ENCODE data around the gene SKAP1.
"Not testable (repeated sequence)": the region's sequence is repeated elsewhere in the genome, so short reads cannot be mapped to it uniquely, and the experiment has no call there.

The SKAP1 gene

DNA sequence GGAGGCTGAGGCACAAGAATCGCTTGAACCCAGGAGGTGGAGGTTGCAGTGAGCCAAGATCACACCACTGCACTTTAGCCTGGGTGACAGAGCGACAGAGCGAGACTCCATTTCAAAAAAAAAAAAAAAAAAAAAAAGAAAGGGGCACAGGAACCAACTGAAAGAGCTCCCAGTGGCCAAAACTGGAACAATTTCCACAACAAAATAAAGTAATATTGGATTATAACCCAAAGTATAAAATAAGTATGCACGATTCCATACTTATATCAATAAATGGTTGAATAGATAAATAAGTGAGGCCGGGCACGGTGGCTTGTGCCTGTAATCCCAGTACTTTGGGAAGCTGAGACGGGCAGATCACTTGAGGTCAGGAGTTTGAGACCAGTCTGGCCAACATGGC is 19.2 kb downstream of the SKAP1 start:
- DNase-seq: not testable (repeated sequence)

DNA sequence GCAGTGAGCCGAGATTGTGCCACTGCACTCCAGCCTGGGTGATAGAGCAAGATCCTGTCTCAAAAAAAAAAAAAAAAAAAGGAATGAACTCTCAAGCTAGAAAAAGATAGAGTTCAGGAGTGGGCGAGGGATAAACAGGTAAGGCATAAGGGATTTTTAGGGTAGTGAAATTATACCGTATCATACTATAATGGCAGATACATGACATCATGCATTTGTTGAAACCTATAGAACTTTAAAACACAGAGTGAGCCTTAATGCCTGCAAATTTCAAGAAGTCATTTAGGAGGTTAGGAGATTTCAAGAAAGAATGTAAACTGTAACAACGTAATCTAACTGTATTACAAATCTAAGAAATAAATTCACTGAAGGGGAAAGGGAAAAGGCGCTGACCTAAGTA is 20.4 kb downstream of the SKAP1 start:
- no peak for DNase-seq

DNA sequence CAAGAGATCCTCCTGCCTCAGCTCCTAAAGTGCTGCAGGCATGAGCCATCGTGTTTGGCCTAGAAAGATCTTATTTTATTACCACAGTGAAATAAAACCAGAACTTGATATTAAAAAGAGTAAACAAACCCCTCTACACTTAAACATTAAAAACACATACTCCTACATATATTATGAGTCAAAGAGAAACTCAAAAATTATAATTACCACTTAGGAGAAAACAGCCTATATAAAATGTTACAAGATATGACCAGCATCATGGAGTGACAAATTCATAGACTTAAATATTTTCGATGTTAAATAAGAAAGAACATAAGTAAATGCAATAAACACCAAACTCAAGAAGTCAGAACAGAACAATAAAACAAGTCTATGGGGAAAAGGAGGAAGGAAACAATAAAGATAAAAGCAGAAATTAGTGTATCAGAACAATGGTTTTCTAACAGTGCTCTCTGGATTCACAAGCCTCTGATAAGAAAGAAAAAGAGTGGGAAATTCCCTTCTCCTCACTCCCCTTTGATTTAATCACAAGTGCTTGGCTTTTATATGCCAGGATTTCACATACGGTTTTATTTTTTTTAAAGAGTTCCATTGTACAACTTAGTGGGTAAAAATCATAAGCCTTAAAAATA is 23.0 kb downstream of the SKAP1 start:
- DNase-seq: no peak

DNA sequence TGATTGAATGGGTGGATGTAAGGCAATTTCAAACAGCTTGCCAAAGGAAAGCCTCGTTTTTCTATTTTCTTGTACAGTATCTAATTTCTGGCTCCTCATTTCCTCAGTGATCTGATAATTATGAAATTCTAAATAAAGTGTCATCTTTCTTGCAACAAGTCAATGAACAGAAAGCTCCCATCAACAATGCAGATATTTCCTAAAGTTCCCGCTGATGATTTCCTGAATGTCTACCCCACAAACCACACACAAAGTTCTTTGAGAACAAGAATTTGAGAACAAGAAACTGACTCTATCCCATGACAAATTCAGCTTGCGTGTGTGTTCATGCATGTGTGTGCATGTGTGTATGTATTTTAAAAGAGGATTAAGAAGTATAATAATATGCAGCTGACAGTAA is 35.2 kb downstream of the SKAP1 start:
- no peak for DNase-seq

DNA sequence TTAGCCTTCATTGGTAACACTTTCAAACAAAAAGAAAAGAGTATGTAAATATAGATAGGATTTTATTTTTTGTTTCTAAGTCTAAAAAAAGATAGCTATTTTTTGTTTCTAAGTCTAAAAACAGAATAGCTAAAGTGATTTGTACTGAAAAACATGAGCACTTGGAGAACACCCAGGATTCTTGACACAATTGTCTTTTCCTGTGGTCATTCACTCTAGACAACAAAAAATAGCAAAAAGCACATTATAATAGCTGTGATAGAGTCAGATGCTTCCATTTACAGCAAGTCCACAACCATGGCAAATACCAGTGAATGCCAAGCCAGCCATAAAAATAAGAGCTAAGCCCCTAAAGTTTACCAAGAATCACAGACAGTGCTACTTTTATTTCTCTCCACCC is 36.7 kb downstream of the SKAP1 start:
- DNase-seq: no peak

DNA sequence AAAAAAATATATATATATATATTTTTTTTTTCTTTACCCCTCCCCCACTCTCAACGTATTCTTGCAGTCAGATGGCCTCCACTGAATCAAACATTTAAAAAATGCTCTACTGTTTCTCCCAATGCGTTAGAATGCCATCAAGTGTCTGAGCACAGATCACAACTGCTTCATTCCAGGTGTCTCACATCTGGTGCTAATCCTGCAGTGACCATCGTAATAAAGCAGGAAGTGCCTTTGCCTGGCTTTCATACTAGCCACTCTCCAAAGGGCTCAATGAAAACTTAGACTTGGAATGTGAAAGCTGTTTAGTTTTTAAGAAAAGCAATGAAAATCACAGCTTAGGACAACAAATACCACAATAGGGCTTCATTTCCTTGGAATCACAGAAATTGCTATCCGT is 37.2 kb downstream of the SKAP1 start:
- DNase-seq: no peak

DNA sequence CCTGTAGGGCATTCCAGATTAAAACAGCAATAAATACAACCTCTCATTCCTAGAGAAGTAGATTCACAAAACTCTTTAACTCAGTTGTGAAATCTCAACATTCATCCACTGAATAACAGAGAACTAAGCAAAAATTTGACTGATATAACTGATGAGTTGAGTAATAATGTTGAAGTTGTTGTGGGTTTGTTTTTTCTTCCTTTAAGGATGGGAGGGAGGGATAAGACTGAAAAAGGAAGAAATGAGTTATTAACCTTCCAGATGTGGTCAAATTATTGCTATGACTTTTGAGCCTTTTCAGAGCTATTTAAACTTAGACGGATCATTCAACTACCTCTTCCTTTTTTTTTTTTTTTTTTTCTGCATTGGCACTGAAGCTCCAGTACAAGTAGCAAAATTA is 38.6 kb downstream of the SKAP1 start:
- DNase-seq: no peak

DNA sequence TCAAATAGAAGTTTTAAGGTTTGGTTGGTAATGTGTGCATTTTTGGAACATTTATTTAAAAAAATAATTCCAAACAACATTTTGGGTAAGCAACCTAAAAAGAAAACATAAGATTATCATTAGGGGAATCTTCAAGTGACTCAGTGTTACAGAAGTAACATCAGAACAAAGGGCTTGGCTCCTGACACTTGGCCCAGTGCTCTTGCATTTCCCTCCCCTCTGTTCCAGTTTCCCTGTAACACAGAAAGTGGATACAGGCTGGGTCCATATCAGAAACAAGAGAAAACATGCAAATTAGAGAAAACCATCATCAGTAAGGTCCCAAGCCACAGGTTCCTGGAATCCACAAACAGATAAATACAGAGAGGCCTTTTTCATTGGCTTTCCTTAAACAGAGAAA is 40.1 kb downstream of the SKAP1 start:
- DNase-seq: no peak

DNA sequence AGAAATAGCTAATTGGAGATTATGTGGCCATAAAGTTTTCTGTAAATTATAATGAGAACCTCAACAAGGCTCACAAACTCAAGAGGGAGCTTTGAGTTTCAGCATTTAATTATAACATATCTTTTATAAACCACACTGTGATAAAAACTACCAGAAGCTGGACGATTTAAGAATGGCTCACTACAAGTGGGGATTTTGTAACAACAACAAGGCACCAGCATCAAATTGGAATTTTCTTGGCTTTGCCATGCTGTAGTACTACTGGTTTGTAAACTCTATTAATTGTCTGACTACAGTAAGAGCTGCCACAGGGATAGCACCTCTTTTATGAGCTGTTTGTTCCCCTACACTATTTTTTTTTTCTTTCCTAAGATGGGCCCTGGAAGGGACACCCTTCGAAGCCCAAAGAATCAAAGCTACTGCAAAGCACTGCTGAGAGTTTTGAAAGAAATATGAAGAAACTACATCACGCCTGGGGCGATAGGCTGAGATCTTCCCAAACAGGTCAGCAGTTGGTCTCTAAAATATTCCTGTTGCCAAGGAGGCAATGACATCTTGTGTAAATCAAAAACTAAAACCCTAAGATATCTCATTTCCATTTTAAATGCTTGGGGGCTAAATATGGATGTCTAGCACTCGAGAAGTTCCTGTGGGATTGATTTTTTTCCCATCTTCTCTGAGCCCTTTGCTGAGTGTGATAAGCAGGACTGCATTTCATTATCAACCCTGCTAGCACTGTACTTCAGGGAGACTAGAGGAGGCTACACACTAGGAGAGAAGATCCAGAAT is 40.9 kb downstream of the SKAP1 start:
- DNase-seq: no peak

DNA sequence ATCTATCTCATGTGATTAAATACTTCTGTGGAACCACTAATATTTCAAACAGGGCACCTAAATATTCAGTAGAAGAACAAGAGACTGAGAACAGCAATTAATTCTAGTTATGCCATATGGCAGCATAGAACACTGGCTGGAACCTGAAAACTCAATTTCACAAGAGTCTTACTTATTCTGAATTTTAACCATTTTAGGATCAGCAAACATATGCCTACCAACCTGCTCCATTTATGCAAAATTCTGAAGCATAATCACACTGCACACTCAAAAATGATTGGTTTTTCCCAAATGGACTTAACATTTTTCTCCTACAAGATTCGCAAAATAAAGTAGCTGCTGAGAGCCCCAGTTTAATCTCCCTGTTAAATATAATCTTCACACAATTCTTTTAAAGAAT is 43.2 kb downstream of the SKAP1 start:
- no peak for DNase-seq

DNA sequence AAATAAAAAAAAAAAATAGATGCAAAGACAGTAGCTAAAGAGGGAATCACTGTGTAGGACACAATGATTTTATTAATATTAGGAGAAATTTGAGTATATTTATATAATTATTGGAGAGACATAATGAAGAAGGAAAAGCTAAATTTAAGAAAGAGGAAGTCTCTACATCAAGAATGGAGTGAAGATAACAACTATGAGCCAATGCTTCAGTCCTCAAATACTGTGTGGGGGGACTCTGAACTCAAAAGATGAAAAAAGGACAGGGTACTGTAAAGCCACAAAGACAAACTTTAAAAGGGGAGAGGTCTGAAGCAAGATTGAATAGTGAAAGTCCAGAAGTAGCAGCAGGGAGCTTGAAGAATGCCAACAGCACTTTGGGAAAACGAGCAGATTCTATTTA is 44.7 kb downstream of the SKAP1 start:
- no peak for DNase-seq

DNA sequence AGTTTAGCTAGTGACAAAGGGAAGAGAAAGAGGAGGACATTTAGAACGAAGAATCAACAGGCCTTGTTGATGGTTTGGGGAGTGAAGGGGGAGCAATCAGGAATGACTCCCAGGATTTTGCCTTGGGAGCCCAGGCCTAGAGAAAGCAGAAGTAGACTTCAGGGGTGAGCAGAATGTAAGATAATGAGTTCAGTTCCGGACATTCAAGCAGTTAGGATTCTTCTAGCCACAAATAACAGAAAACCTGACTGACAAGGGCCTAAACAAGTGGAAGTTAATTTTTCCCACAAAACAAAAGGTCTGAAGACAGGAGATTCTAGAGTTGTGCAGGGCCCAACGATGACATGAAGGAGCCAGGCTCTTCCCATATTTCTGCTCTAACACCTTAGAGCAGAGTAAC is 45.9 kb downstream of the SKAP1 start:
- DNase-seq: no peak

DNA sequence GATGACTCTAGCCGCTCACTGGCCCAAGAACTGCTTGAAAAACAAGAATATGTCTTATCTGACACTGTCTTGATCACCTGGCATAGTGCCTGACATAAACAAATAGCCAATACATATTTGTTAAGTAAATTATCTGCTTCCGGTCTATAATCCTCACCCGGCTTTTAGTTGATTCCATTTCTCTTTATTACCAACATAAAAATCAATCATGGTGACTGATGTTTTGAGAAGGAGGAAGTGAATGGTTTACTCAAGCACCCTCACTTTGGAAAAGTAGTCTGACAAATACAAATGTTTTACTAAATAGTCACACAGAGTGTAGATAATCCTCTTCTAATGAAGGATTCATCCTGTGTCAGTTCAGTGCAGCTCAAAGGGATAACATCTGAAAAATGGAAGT is 47.0 kb downstream of the SKAP1 start:
- no peak for DNase-seq

DNA sequence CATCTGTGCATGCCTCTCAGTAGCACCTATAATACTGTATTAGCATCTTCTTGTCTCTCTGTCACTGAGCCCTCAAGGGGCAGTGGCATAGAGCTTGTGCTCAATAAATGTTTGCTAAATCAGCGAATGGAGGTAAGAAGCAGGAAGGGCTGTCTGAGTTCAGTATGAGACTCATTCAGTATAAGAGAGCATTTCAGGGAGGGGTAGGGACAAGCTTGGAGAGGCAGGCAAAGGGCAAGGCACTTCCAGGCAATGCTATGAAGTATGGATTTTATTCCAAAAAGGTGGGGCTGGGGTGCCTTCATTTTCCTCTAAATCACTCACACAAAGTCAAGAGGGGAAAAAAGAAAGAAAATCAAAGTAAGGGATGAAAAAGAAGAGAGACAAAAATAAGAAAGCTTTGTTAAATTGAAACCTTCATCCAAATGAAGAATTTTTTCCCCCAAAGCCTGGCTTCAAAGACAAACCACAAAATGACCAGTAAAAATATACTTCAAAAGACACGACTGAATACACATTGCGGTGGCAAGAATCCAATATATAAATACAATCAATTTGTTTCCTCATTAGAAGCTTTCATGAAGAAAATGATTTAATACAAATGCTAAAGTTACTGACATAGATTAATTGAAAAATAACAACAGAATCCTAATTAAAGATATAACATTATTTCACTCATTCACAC is 51.2 kb downstream of the SKAP1 start:
- DNase-seq: no peak

DNA sequence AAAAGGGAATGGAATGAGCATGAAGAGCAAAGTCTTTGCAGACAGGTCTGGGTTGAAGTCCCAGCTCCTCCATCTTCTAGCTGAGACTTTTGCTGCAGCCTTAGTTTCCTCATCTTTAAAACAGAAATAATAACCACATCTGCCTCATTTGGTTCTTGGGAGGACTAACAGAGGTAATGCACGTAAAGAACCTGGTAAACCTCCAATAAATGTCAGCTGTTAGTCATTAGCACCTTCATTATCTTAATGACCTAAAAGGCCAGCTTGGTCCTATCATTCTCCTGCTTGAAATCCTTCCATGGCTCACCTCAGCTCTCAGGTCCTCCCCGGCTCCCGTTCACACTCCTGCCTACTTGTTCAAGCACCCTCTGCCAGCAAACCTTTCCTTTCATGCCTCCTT is 51.8 kb downstream of the SKAP1 start:
- DNase-seq: no peak

DNA sequence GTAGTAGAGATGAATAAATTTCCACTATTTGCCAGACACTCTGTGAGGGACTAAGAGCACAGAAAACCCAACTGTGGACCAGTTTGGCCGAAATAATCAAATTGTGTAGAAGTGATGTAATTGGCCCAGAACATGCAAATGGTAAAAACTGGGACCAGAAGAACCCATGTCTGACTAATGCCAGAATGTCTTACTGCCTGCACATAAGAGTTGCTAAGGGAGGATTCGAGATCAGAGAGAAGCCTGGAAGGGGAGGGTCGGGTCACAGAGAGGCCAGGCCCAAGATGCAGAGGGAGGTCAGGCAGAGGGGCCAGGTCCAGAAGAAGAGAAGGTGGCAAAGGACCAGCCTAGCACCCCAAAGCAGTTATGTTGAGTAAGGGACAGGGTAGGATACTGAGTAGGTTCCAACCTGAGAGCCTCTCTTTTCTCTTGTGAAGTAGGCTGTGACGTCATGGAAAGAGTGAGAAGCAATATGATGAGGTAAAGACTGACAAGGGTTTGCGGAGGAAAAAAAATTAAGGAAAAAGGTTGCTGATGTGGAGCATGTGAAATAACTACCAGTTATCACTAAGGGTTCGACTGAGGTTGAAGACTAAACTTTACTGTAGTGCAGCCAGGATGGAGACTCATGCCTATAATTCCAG is 53.2 kb downstream of the SKAP1 start:
- no peak for DNase-seq

DNA sequence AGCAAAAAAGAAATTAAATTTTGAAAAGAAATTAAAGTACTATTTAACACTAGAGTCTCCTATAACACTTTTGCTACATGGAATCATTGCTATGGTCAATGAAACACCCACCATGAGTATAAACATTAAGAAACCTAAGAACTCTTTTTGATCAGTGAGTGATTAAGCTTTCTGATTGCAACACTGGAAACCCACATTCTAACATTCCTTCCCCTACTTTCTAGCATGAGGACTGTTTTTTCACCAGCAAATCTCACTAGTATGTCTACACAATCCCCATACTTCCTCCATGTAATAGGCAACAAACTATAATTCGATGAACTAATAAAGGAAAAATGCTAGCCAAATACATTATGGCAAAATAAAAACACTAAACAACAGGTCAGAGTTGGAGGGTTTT is 54.7 kb downstream of the SKAP1 start:
- DNase-seq: no peak

DNA sequence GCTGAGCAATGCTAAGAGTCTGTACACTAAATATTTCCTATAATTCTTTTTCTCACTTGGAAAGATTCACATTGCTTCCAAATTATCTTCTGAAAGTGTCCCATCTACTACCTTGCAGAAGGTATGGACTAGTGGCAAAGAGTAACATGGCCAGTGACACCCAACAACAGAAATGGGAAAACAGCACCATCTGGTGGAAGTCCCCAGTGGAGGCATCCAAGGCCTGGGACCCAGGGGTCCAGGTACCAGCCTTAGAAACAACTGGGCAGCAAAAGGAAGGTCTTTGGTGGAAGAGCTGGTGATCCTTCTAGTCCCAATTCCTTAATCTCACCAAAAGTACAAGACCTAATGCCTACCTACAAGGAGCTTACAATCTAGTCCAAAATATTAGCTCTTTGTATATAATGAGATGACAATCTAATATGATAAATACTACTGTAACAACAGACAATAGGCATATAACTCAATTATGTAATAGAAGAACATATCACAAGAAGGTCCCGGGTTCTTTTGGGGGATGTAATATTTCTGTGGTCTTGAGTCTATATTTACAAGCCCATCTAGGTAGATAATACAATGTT is 55.3 kb downstream of the SKAP1 start:
- DNase-seq: no peak

DNA sequence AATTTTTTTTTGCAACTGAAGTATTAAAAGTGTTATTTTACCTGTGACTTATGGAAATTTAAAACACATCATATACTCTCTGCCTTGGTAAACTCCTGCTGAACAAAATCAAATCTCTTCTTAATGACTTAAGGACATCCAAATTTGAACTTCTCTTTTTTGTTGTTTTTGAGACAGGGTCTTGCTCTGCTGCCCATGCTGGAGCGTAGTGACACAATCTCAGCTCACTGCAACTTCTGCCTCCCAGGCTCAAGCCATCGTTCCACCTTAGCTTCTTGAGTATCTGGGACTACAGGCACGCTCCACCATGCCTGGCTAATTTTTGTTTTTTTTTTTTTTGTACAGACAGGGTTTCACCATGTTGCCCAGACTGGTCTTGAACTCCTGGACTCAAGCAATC is 56.1 kb downstream of the SKAP1 start:
- no peak for DNase-seq

DNA sequence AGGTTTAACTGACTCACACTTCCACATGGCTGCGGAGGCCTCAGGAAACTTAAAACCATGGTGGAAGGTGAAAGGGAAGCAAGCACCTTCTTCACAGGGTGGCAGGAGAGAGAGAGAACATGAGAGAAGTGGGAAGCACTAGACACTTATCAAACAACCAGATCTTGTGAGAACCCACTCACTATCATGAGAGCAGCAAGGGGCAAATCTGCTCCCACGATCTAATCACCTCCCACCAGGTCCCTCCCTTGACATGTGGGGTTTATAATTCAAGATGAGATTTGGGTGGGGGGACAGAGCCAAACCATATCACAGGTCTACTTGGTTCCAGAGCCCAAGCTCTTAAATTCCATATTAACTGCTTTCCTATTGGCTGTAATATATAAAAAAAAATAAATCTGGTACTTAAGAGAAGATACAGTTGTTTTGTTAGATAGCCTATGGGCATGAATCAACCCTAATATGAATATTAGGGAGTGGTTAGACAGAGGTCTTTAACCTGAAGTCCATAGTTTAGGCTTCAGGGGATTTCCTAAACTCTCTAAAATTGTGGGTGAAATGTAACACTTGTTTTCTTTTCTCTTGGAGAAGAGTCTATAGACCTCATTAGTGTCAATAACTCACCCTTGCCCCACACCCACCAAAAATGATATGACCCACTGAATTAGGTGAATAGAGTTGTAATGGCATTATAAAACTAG is 56.7 kb downstream of the SKAP1 start:
- DNase-seq: no peak

DNA sequence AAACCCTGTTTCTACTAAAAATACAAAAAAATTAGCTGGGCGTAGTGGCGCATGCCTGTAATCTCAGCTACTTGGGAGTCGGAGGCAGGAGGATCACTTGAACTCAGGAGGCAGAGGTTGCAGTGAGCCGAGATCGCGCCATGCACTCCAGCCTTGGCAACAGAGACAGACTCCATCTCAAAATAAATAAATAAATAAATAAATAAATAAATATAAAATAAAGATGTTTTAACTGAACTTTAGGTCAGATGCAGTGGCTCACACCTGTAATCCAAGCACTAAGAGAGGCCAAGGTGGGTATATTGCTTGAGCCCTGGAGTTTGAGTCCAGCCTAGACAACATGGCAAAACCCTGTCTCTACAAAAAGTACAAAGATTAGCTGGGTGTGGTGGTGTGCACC is 61.0 kb downstream of the SKAP1 start:
- DNase-seq: not testable (repeated sequence)

DNA sequence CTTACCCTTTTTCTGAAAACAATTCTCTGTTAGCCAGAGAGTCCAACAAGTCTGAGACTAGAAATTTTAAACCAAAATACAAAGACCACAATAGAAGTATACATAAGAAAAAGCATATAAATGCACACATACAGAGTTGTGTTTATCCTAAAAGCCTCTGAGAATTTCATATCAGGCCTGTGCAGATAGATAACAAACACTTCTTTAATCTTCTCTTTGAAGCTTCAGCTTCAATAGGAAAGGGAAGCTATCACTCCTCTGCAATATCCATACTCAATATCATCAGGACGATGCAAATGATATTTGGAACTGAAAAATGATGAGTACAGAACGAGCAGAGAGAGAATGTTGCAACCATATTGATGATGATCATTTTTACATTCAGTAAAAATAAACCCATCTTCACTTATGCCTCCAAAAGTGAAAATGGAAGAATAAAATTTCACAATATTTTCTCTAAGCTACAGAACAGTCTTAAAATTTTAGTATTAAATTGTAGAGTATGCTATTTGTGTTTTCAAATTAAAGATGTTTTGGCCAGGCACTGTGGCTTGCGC is 61.6 kb downstream of the SKAP1 start:
- no peak for DNase-seq
